ENCODE results near the gene ZNF248.
A peak's percentile ranks its signal among the peaks of the same experiment; 100 is the strongest.

Gene ZNF248

GRCh38 chr10:37857287-37858211 lies at the start of gene ZNF248:
ZNF248 (minus strand) TSS chr10:37857610; CDS start chr10:37856310, 1,300 bp downstream.
- Mint-ChIP-seq H3K27me3 (no peaks in the 10 kb centered on the region), H3K9me3 (peaks cover 2% of the 10 kb centered on the region), H3K27ac (peak within 1 kb of the TSS; percentile 97), H3K4me3 (peak within 1 kb of the TSS; percentile 90), H3K36me3 (peaks cover 6% of the 10 kb centered on the region), H3K4me1 (peaks cover 25% of the 10 kb centered on the region)
- peak; percentile 93 for ATAC-seq (ENCODE audit: low read depth)
- DNase-seq (ENCODE audit: low spot score in 2 of 2), result peak; percentile 88 to 92

- Mint-ChIP-seq H3K9me3 (peaks cover 3% of the 10 kb centered on the region), H3K27me3 (no peaks in the 10 kb centered on the region), H3K4me3 (no peak overlapping the region), H3K4me1 (no peaks in the 10 kb centered on the region), H3K27ac (no peak overlapping the region), H3K36me3 (no peaks in the 10 kb centered on the region)
- ATAC-seq (ENCODE audit: low read depth) (no peak), DNase-seq (ENCODE audit: low spot score in 2 of 2) (no peak)
These were observed 49.0 kb upstream of the ZNF248 start for GRCh38 chr10:37906382-37906781.

DNA sequence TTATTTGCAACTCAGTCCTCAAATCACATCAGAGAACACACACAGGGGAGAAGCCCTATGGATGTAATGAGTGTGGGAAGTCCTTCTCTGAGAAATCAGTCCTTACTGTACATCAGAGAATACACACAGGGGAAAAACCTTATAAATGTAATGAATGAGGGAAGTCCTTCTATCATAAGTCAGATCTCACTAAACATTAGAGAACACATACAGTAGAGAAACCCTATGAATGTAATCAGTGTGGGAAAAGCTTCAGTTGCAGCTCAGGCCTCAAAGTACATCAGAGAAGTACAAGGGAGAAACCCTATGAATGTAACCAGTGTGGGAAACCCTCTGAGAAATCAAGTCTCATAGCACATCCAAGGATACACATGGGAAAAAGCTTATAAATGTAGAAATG lies 39.0 kb upstream of the ZNF248 start:
- no peak for ATAC-seq (ENCODE audit: low read depth)
- peaks cover 4% of the 10 kb centered on the region for H3K36me3 Mint-ChIP-seq
- H3K4me1 Mint-ChIP-seq, result no peaks in the 10 kb centered on the region
- H3K27ac Mint-ChIP-seq, result no peak overlapping the region
- no peak overlapping the region for H3K4me3 Mint-ChIP-seq
- H3K9me3 Mint-ChIP-seq, result peaks cover 19% of the 10 kb centered on the region
- H3K27me3 Mint-ChIP-seq, result no peaks in the 10 kb centered on the region
- no peak for DNase-seq (ENCODE audit: low spot score in 2 of 2)

- H3K27ac Mint-ChIP-seq, result no peak overlapping the region
- no peaks in the 10 kb centered on the region for H3K4me1 Mint-ChIP-seq
- DNase-seq (ENCODE audit: low spot score in 2 of 2) (no peak), ATAC-seq (ENCODE audit: low read depth) (no peak)
- no peaks in the 10 kb centered on the region for H3K27me3 Mint-ChIP-seq
- H3K36me3 Mint-ChIP-seq, result peaks cover 8% of the 10 kb centered on the region
- no peak overlapping the region for H3K4me3 Mint-ChIP-seq
- H3K9me3 Mint-ChIP-seq, result peaks cover 24% of the 10 kb centered on the region
These were observed 38.3 kb upstream of the ZNF248 start for GRCh38 chr10:37895674-37896073.

GRCh38 chr10:37885850-37886249 lies 28.4 kb upstream of the ZNF248 start:
- Mint-ChIP-seq H3K4me1 (no peaks in the 10 kb centered on the region), H3K36me3 (peaks cover 8% of the 10 kb centered on the region), H3K4me3 (no peak overlapping the region), H3K27ac (no peak overlapping the region), H3K9me3 (peaks cover 6% of the 10 kb centered on the region), H3K27me3 (peaks cover 1% of the 10 kb centered on the region)
- no peak for DNase-seq (ENCODE audit: low spot score in 2 of 2)
- no peak for ATAC-seq (ENCODE audit: low read depth)

GRCh38 chr10:37872955-37873354 lies 15.5 kb upstream of the ZNF248 start:
- DNase-seq (ENCODE audit: low spot score in 2 of 2) (no peak), ATAC-seq (ENCODE audit: low read depth) (no peak)
- peaks cover 5% of the 10 kb centered on the region for H3K36me3 Mint-ChIP-seq
- no peak overlapping the region for H3K27ac Mint-ChIP-seq
- no peaks in the 10 kb centered on the region for H3K9me3 Mint-ChIP-seq
- H3K4me1 Mint-ChIP-seq, result no peaks in the 10 kb centered on the region
- no peak overlapping the region for H3K4me3 Mint-ChIP-seq
- no peaks in the 10 kb centered on the region for H3K27me3 Mint-ChIP-seq

- DNase-seq (ENCODE audit: low spot score in 2 of 2) (no peak), ATAC-seq (ENCODE audit: low read depth) (no peak)
- H3K27me3 Mint-ChIP-seq, result no peaks in the 10 kb centered on the region
- H3K36me3 Mint-ChIP-seq, result peaks cover 5% of the 10 kb centered on the region
- no peak overlapping the region for H3K27ac Mint-ChIP-seq
- no peaks in the 10 kb centered on the region for H3K4me1 Mint-ChIP-seq
- H3K4me3 Mint-ChIP-seq, result no peak overlapping the region
- H3K9me3 Mint-ChIP-seq, result no peaks in the 10 kb centered on the region
These were observed 14.9 kb upstream of the ZNF248 start for GRCh38 chr10:37872283-37872682.

DNA sequence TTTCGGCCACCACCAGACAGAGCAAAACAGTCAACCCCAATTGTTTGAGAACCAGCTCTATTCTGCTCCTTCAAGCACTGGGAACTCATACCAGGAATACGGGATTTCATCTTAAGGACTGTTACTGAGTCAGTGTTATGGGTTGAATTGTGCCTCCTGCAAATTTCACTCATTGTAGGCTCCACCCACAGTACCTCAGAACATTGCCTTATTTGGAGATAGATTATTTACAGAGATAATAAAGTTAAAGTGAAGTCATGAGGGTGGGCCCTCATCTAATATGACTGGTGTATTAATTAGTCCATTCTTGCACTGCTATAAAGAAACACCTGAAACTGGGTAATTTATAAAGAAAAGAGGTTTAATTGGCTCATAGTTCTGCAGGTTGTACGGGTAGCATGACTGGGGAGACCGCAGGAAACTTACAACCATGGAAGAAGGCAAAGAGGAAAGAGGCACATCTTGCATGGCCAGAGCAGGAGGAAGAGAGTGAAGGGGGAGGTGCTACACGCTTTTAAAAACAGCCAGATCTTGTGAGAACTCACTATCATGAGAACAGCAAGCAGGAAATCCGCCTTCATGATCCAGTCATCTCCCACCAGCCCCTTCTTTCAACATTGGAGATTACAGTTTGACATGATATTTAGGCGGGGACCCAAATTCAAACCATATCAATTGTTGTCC lies 14.3 kb upstream of the ZNF248 start:
- H3K4me1 Mint-ChIP-seq, result no peaks in the 10 kb centered on the region
- peaks cover 5% of the 10 kb centered on the region for H3K36me3 Mint-ChIP-seq

DNA sequence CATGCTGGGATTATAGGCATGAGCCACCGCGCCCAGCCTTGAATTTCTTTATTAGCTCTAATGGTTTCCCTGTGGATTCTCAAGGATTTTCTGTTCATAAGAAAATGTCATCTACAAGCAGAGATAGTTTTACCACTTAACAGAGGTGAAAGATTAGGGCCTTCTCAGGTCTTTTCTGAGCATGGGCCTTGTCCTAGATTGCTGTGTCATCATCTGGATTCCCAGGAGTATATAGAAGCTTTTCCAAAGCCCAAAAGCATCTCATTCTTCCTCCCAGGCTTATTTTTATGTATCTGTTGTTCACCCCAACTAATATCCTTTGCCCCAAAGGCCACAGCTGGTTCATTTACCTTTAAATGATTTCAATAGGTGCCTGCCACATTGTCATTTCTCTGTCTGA lies 13.7 kb upstream of the ZNF248 start:
- Mint-ChIP-seq H3K4me3 (no peak overlapping the region), H3K27me3 (no peaks in the 10 kb centered on the region), H3K9me3 (no peaks in the 10 kb centered on the region), H3K4me1 (peaks cover 5% of the 10 kb centered on the region), H3K27ac (no peak overlapping the region), H3K36me3 (peaks cover 5% of the 10 kb centered on the region)
- ATAC-seq (ENCODE audit: low read depth) (no peak), DNase-seq (ENCODE audit: low spot score in 2 of 2) (no peak)

More for the DNA sequence above, 14.3 kb upstream of the ZNF248 start:
- DNase-seq (ENCODE audit: low spot score in 2 of 2), result no peak
- Mint-ChIP-seq H3K9me3 (no peaks in the 10 kb centered on the region), H3K4me3 (no peak overlapping the region), H3K27me3 (no peaks in the 10 kb centered on the region), H3K27ac (no peak overlapping the region)
- ATAC-seq (ENCODE audit: low read depth), result no peak

DNA sequence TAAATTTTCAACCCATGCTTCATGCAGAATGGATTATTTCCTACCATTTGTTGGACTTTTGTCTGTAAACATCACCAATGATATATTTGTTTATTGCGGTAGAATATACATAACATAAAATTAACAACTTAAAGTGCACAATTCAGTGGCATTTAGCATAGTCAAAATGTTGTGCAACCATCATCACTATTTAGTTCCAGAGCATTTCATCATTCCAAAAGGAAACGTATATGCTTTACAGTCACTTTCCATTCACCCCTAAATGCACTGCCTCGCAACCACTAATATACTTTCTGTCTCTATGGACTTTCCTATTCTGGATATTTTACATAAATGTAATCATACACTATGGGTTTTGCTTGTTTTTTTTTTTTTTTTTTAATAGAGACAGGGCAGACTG lies 11.4 kb upstream of the ZNF248 start:
- Mint-ChIP-seq H3K9me3 (no peaks in the 10 kb centered on the region), H3K4me1 (peaks cover 11% of the 10 kb centered on the region), H3K4me3 (no peak overlapping the region), H3K36me3 (peaks cover 5% of the 10 kb centered on the region), H3K27ac (peak overlapping the region; percentile 59), H3K27me3 (no peaks in the 10 kb centered on the region)
- DNase-seq (ENCODE audit: low spot score in 2 of 2) (no peak), ATAC-seq (ENCODE audit: low read depth) (no peak)

- Mint-ChIP-seq H3K27me3 (no peaks in the 10 kb centered on the region), H3K4me3 (no peak overlapping the region), H3K4me1 (peaks cover 11% of the 10 kb centered on the region), H3K36me3 (no peaks in the 10 kb centered on the region), H3K27ac (peak overlapping the region; percentile 93), H3K9me3 (no peaks in the 10 kb centered on the region)
- ATAC-seq (ENCODE audit: low read depth) (peak; percentile 80), DNase-seq (ENCODE audit: low spot score in 2 of 2) (peak; percentile 42 to 61)
These were observed 8.8 kb upstream of the ZNF248 start for GRCh38 chr10:37865957-37866803.

DNA sequence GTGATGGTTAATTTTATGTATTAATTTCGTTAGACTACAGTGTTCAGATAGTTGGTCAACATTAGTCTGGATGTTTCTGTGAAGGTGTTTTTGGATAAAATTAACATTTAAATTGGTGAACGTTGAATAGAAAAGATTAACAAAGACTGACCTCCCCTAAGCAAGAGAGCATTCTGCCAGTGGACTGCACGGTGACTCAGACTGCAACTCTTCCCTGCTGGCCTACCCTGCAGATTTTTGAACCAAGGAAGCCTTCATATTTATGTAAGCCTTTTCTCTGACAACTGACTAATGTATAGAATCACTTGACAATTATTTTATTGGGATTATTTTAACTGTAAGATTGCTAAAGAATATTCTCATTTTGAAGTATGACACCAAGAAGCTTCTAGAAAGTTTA lies 7.9 kb upstream of the ZNF248 start:
- H3K27me3 Mint-ChIP-seq, result no peaks in the 10 kb centered on the region
- H3K27ac Mint-ChIP-seq, result no peak overlapping the region
- no peaks in the 10 kb centered on the region for H3K9me3 Mint-ChIP-seq
- H3K4me3 Mint-ChIP-seq, result no peak overlapping the region
- DNase-seq (ENCODE audit: low spot score in 2 of 2) (no peak), ATAC-seq (ENCODE audit: low read depth) (no peak)
- H3K36me3 Mint-ChIP-seq, result no peaks in the 10 kb centered on the region
- H3K4me1 Mint-ChIP-seq, result peaks cover 11% of the 10 kb centered on the region

- Mint-ChIP-seq H3K9me3 (peaks cover 2% of the 10 kb centered on the region), H3K4me1 (peaks cover 14% of the 10 kb centered on the region), H3K36me3 (no peaks in the 10 kb centered on the region), H3K4me3 (no peak overlapping the region), H3K27ac (no peak overlapping the region), H3K27me3 (no peaks in the 10 kb centered on the region)
- no peak for DNase-seq (ENCODE audit: low spot score in 2 of 2)
- ATAC-seq (ENCODE audit: low read depth), result no peak
These were observed 3.2 kb upstream of the ZNF248 start for GRCh38 chr10:37860494-37861190.
